Transverse colon (tissue), 4 donors: ENCODE data around the gene PSMC1. TPM values are rescaled to one million over a fixed set of nuclear protein-coding genes. Genes with fewer than 3 reads are reported as not detected.

ENCODE experiments used
- DNase-seq: peaks from one replicate; pipeline ENCODE4 v3.0.0-alpha.2; 2019
- H3K27ac ChIP-seq, 4 donors: fragments of 200-600 bp; sonication (generic); 2 replicates each; pipeline ENCODE4 v1.5.1; 2016 to 2018; ENCODE audit warnings: inconsistent platforms in 4 of 4
- H3K27me3 ChIP-seq: fragments of 200-600 bp; sonication (generic); 2 replicates; pipeline ENCODE4 v1.5.1; 2017; ENCODE audit warnings: inconsistent platforms
- H3K36me3 ChIP-seq, 4 donors: fragments of 200-600 bp; sonication (generic); 2 replicates each; pipeline ENCODE4 v1.5.1; 2017 to 2019; ENCODE audit warnings: inconsistent platforms in 4 of 4
- H3K4me1 ChIP-seq, 4 donors: fragments of 200-600 bp; sonication (generic); 2 replicates each; pipeline ENCODE4 v1.5.1; 2017 to 2020; ENCODE audit warnings: inconsistent platforms in 4 of 4
- H3K4me3 ChIP-seq, 4 donors: fragments of 200-600 bp; sonication (generic); 1 replicate in 1 of 4; 2 replicates in 3 of 4; pipeline versions ENCODE4 v1.5.1 to v1.6.1; 2017 to 2019; ENCODE audit warnings: inconsistent platforms in 4 of 4
- H3K9me3 ChIP-seq, 2 donors: fragments of 200-600 bp; sonication (generic); 2 replicates each; pipeline ENCODE4 v1.5.1; 2017 to 2019; ENCODE audit warnings: inconsistent platforms in 2 of 2
- CTCF ChIP-seq, 5 experiments: fragments of 200-600 bp in 3 of 5; fragments of 450-650 bp in 2 of 5; sonication (generic) in 3 of 5; IDR thresholded peaks; 1 replicate in 2 of 5; 2 replicates in 3 of 5; pipeline ENCODE4 v1.5.1; 2016 to 2017; ENCODE audit warnings: antibody characterized with exemption in 5 of 5, inconsistent platforms in 3 of 5, mild to moderate bottlenecking in 2 of 5, moderate library complexity in 1 of 5
- EP300 ChIP-seq: sonication (generic); formaldehyde crosslinking; IDR thresholded peaks from one replicate; pipeline ENCODE4 v1.6.1; 2017; ENCODE audit warnings: antibody characterized with exemption, low read depth
- POLR2A ChIP-seq: fragments of 450-650 bp; IDR thresholded peaks from one replicate; pipeline ENCODE4 v1.6.1; 2016; ENCODE audit warnings: antibody characterized with exemption, mild to moderate bottlenecking, moderate library complexity
- POLR2AphosphoS5 ChIP-seq, 3 donors: sonication (generic); formaldehyde crosslinking; IDR thresholded peaks; one replicate each; pipeline ENCODE4 v1.6.1; 2016; ENCODE audit warnings: antibody characterized with exemption in 3 of 3
- WGBS, 2 donors: methylation state at CpG; one replicate each; pipeline ENCODE4 v1.1.5; 2018; ENCODE audit warnings: low coverage in 1 of 2; 5-methylcytosine and 5-hydroxymethylcytosine counted together
- in situ Hi-C, 4 donors: fragments of 200-750 bp; cut with MboI; loops; one replicate each; pipeline versions ENCODE4 v1.15.0 to v1.15.1; 2017; ENCODE audit warnings: low sequenced_read_pairs in 3 of 4, low pct_ligation_motif_present in 1 of 4, low pct_unique_long_range_greater_than_20kb in 1 of 4
- intact Hi-C: fragments of 100-400 bp; cut with DNase I; formaldehyde crosslinking; loops from one replicate; pipeline ENCODE4 v1.15.1; 2023; ENCODE audit warnings: low total_unique reads
- total RNA-seq, 4 donors: library from RNA; depleted of rRNA; stranded (reverse); fragments of >200 nt; gene quantifications; one replicate each; pipeline ENCODE4 v1.1.0, GENCODE V29; 2016

Gene PSMC1
- total RNA-seq, 4 donors from 2014 or later: 23.9 to 79.9 (median 56.2) TPM

DNA sequence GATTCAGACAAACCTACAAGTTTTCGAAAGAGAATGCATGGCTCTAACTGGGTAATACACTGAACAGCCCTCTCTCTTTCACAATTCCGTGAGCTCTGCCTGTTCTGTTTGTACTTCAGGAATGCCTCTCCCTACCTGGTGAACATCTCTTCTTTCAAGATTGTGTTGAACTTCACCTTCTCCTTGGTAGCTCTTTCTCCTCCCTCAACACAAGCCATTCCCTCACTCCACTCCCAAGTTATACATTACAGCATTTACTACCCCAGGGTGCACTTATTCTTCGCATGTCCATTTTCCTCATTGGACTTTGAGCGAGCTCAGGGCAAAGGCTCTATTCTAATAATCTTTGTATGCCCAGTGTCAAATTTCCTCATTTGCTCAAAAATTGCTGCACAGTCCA, 47.1 kb downstream of the PSMC1 start:
- no peak overlapping the region for H3K4me3 ChIP-seq
- 49 to 67% methylated on average over 3 to 4 of the region's 4 CpGs for WGBS, 2 donors
- intact Hi-C loops: loop anchor here (10.0 kb wide), 2 partner anchors 221 to 401 kb away; no protein-coding TSS in a partner anchor
- no peak for DNase-seq
- H3K27ac ChIP-seq: peak overlapping the region; percentile 51 to 71 (median 62)
- in situ Hi-C loops: loop anchor here in 3 of 4 donors (10.0 to 25.0 kb wide), 2 partner anchors 384 to 461 kb away; no protein-coding TSS in a partner anchor
- H3K27me3 ChIP-seq: no peaks in the 10 kb centered on the region
- TF ChIP-seq EP300 (no peak), POLR2A (peak; percentile 20), POLR2AphosphoS5 (IDR thresholded peaks at IDR 0.05) (peak in 1 of 3 donors; percentile 37), CTCF (IDR thresholded peaks at IDR 0.05) (no peak)
- H3K36me3 ChIP-seq: peaks cover 0 to 8% (median 0%) of the 10 kb centered on the region in 4 donors
- peaks cover 4 to 25% (median 13%) of the 10 kb centered on the region in 4 donors for H3K4me1 ChIP-seq
- H3K9me3 ChIP-seq: no peaks in the 10 kb centered on the region

- Histone ChIP-seq H3K27ac (peak overlapping the region in 1 of 4 donors; percentile 59), H3K9me3 (no peaks in the 10 kb centered on the region), H3K4me3 (no peak overlapping the region), H3K27me3 (no peaks in the 10 kb centered on the region), H3K4me1 (peaks cover 4 to 25% (median 13%) of the 10 kb centered on the region in 4 donors), H3K36me3 (peaks cover 0 to 6% (median 0%) of the 10 kb centered on the region in 4 donors)
- intact Hi-C loops: loop anchor here (10.0 kb wide), 2 partner anchors 220 to 400 kb away; no protein-coding TSS in a partner anchor
- in situ Hi-C loops: loop anchor here in 3 of 4 donors (10.0 to 25.0 kb wide), 2 partner anchors 383 to 460 kb away; no protein-coding TSS in a partner anchor
- DNase-seq: no peak
- TF ChIP-seq EP300 (no peak), POLR2AphosphoS5 (IDR thresholded peaks at IDR 0.05) (no peak), POLR2A (no peak), CTCF (IDR thresholded peaks at IDR 0.05) (no peak)
These were observed 48.1 kb downstream of the PSMC1 start for GRCh38 chr14:90304502-90304901.

- in situ Hi-C loops (loop anchor here in 3 of 4 donors (10.0 to 25.0 kb wide), 2 partner anchors 382 to 460 kb away; no protein-coding TSS in a partner anchor), intact Hi-C loops (loop anchor here (10.0 kb wide), 2 partner anchors 220 to 400 kb away; no protein-coding TSS in a partner anchor)
- H3K27me3 ChIP-seq: no peaks in the 10 kb centered on the region
- no peaks in the 10 kb centered on the region for H3K9me3 ChIP-seq
- H3K4me1 ChIP-seq: peaks cover 4 to 25% (median 13%) of the 10 kb centered on the region in 4 donors
- WGBS, 2 donors: 82 to 84% methylated on average over 4 of the region's 4 CpGs
- peaks cover 0 to 6% (median under 1%) of the 10 kb centered on the region in 4 donors for H3K36me3 ChIP-seq
- no peak overlapping the region for H3K27ac ChIP-seq
- no peak overlapping the region for H3K4me3 ChIP-seq
- TF ChIP-seq CTCF (IDR thresholded peaks at IDR 0.05): no peak
- no peak for TF ChIP-seq POLR2AphosphoS5 (IDR thresholded peaks at IDR 0.05)
- no peak for TF ChIP-seq EP300
- DNase-seq: no peak
These were observed 48.8 kb downstream of the PSMC1 start for GRCh38 chr14:90305176-90305601.

GRCh38 chr14:90308561-90308960, 52.2 kb downstream of the PSMC1 start:
- no peak for DNase-seq
- TF ChIP-seq POLR2A (no peak), EP300 (no peak), POLR2AphosphoS5 (IDR thresholded peaks at IDR 0.05) (no peak), CTCF (IDR thresholded peaks at IDR 0.05) (no peak)
- Histone ChIP-seq H3K36me3 (peaks cover 0 to 20% (median 9%) of the 10 kb centered on the region in 4 donors), H3K4me1 (peaks cover 0 to 5% (median 0%) of the 10 kb centered on the region in 4 donors), H3K27ac (no peak overlapping the region), H3K9me3 (no peaks in the 10 kb centered on the region), H3K4me3 (no peak overlapping the region), H3K27me3 (no peaks in the 10 kb centered on the region)
- WGBS, 2 donors: 95 to 96% methylated on average over 3 to 7 of the region's 7 CpGs
- intact Hi-C loops (loop anchor here (10.0 kb wide), 2 partner anchors 216 to 396 kb away; no protein-coding TSS in a partner anchor), in situ Hi-C loops (loop anchor here in 3 of 4 donors (10.0 to 25.0 kb wide), 2 partner anchors 379 to 456 kb away; no protein-coding TSS in a partner anchor)
